T47D (cell line): Measurements from ENCODE around the gene CDK9.
"Not testable (repeated sequence)": the region's sequence is repeated elsewhere in the genome, so short reads cannot be mapped to it uniquely, and the experiment has no call there.

Source experiments
- DNase-seq, 2 experiments: peaks; one replicate each; pipeline versions ENCODE4 v3.0.0 to v3.0.0-alpha.2; 2011 to 2012; ENCODE audit warnings: low read depth in 1 of 2, low spot score in 1 of 2
- JUND ChIP-seq: IDR thresholded peaks from 2 replicates; pipeline ENCODE4 v1.6.1; 2012; ENCODE audit warnings: low read depth
- in situ Hi-C: cut with HindIII; loops from 2 replicates; pipeline ENCODE4 v1.10.0; 2016; ENCODE audit warnings: low sequenced_read_pairs, low pct_unique_long_range_greater_than_20kb

The CDK9 gene

GRCh38 chr9:127778280-127779135, 7.3 kb upstream of the CDK9 start, which contains the start of gene SH2D3C:
SH2D3C (minus strand) TSS chr9:127778666; CDS start chr9:127778627, 39 bp downstream.
- DNase-seq = no peak
- TF ChIP-seq JUND = no peak
- in situ Hi-C loops = no loop called here

- TF ChIP-seq JUND = no peak
- in situ Hi-C loops = no loop called here
- no peak for DNase-seq
Observed at GRCh38 chr9:127779136-127779981, 6.5 kb upstream of the CDK9 start.

- in situ Hi-C loops = no loop called here
- DNase-seq = peak in 1 of 2 experiments; percentile 46
- TF ChIP-seq JUND = no peak
Observed at GRCh38 chr9:127780126-127780885, 5.5 kb upstream of the CDK9 start.

- in situ Hi-C loops, DNase-seq: not testable (repeated sequence)
Observed at GRCh38 chr9:127780909-127781308, 4.9 kb upstream of the CDK9 start.

GRCh38 chr9:127781806-127782205, 4.0 kb upstream of the CDK9 start:
- DNase-seq = no peak
- in situ Hi-C loops = no loop called here
- no peak for TF ChIP-seq JUND

GRCh38 chr9:127783111-127784008, 2.5 kb upstream of the CDK9 start:
- DNase-seq = no peak
- in situ Hi-C loops = no loop called here
- TF ChIP-seq JUND = no peak

- in situ Hi-C loops = no loop called here
- no peak for TF ChIP-seq JUND
- DNase-seq = peak; percentile 90 to 97
Observed at GRCh38 chr9:127785023-127785932, 556 bp upstream of the CDK9 start.

- peak in 1 of 2 experiments; percentile 38 for DNase-seq
- in situ Hi-C loops = no loop called here
- TF ChIP-seq JUND = no peak
Observed at GRCh38 chr9:127786773-127787104, 905 bp downstream of the CDK9 start.

GRCh38 chr9:127788337-127789011, 2.6 kb downstream of the CDK9 start:
- in situ Hi-C loops = no loop called here
- DNase-seq = no peak
- TF ChIP-seq JUND = no peak

GRCh38 chr9:127789179-127789578, 3.3 kb downstream of the CDK9 start:
- TF ChIP-seq JUND = no peak
- in situ Hi-C loops = no loop called here

More at GRCh38 chr9:127789179-127789578, 3.3 kb downstream of the CDK9 start:
- DNase-seq = no peak
